H1 (cell line): ENCODE measurements around the gene C1D.

ENCODE experiments used
- ATF2 ChIP-seq: IDR thresholded peaks from 2 replicates; pipeline ENCODE4 v1.6.1; 2012; ENCODE audit warnings: low read length, inconsistent platforms
- CREB1 ChIP-seq: IDR thresholded peaks from 2 replicates; pipeline ENCODE4 v1.6.1; 2012; ENCODE audit warnings: inconsistent platforms
- EP300 ChIP-seq, 2 experiments: IDR thresholded peaks; 1 replicate in 1 of 2; 2 replicates in 1 of 2; pipeline ENCODE4 v1.6.1; 2011 to 2012; ENCODE audit warnings: low read depth in 2 of 2, low read length in 2 of 2, mild to moderate bottlenecking in 2 of 2, borderline replicate concordance in 1 of 2, inconsistent platforms in 1 of 2, moderate library complexity in 1 of 2
- HDAC6 ChIP-seq: IDR thresholded peaks from one replicate; pipeline ENCODE4 v1.7.1; 2012; ENCODE audit warnings: low read depth, mild to moderate bottlenecking, inconsistent platforms, low read length, moderate library complexity
- POLR2A ChIP-seq, 2 experiments: IDR thresholded peaks; 1 replicate in 1 of 2; 2 replicates in 1 of 2; pipeline ENCODE4 v1.6.1; 2011; ENCODE audit warnings: low read depth in 2 of 2, low read length in 2 of 2, mild to moderate bottlenecking in 2 of 2; ENCODE audit errors: control extremely low read depth in 1 of 2
- RAD21 ChIP-seq, 2 experiments: IDR thresholded peaks in 1 of 2; conservative IDR thresholded peaks in 1 of 2; 2 replicates each; pipeline ENCODE4 v1.6.1; 2011; ENCODE audit warnings: low read depth in 2 of 2, low read length in 2 of 2, improper control_type of control experiment in 1 of 2, inconsistent platforms in 1 of 2, mild to moderate bottlenecking in 1 of 2, moderate library complexity in 1 of 2
- RFX5 ChIP-seq: IDR thresholded peaks from 2 replicates; pipeline ENCODE4 v1.6.1; 2011; ENCODE audit warnings: low read depth, low read length, improper control_type of control experiment, borderline replicate concordance
- TAF1 ChIP-seq: IDR thresholded peaks from 2 replicates; pipeline ENCODE4 v1.6.1; 2011; ENCODE audit warnings: mild to moderate bottlenecking, low read depth, low read length
- USF2 ChIP-seq: IDR thresholded peaks from 2 replicates; pipeline ENCODE4 v1.6.1; 2011; ENCODE audit warnings: low read length, improper control_type of control experiment
- TF ChIP-seq, protein P1 (sequence below), 3 experiments: IDR thresholded peaks; 1 replicate in 2 of 3; 2 replicates in 1 of 3; pipeline versions ENCODE4 v1.5.1 to v1.6.1; 2011; ENCODE audit warnings: low read length in 3 of 3, mild to moderate bottlenecking in 3 of 3, inconsistent platforms in 2 of 3, low read depth in 1 of 3, moderate library complexity in 1 of 3; ENCODE audit not compliant: insufficient read depth in 1 of 3; ENCODE audit errors: control extremely low read depth in 1 of 3

- no peak for TF ChIP-seq RFX5
- TF ChIP-seq, protein P1, sequence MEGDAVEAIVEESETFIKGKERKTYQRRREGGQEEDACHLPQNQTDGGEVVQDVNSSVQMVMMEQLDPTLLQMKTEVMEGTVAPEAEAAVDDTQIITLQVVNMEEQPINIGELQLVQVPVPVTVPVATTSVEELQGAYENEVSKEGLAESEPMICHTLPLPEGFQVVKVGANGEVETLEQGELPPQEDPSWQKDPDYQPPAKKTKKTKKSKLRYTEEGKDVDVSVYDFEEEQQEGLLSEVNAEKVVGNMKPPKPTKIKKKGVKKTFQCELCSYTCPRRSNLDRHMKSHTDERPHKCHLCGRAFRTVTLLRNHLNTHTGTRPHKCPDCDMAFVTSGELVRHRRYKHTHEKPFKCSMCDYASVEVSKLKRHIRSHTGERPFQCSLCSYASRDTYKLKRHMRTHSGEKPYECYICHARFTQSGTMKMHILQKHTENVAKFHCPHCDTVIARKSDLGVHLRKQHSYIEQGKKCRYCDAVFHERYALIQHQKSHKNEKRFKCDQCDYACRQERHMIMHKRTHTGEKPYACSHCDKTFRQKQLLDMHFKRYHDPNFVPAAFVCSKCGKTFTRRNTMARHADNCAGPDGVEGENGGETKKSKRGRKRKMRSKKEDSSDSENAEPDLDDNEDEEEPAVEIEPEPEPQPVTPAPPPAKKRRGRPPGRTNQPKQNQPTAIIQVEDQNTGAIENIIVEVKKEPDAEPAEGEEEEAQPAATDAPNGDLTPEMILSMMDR (IDR thresholded peaks at IDR 0.05; ENCODE audit: control extremely low read depth in 1 of 3, insufficient read depth in 1 of 3, low read depth in 1 of 3, low read length in 3 of 3): no peak
- no peak for TF ChIP-seq ATF2
- TF ChIP-seq HDAC6: no peak
- no peak for TF ChIP-seq USF2
- TF ChIP-seq EP300 (IDR thresholded peaks at IDR 0.05; ENCODE audit: borderline replicate concordance in 1 of 2, low read depth in 2 of 2, low read length in 2 of 2): no peak
- no peak for TF ChIP-seq POLR2A (IDR thresholded peaks at IDR 0.05; ENCODE audit: control extremely low read depth in 1 of 2, low read depth in 2 of 2, low read length in 2 of 2)
- no peak for TF ChIP-seq CREB1
- TF ChIP-seq RAD21 (IDR thresholded peaks at IDR 0.05 in 1 of 2, conservative IDR thresholded peaks at IDR 0.05 in 1 of 2; ENCODE audit: low read depth in 2 of 2, low read length in 2 of 2): no peak
- TF ChIP-seq TAF1: no peak
Observed at GRCh38 chr2:68103030-68103708, 40.4 kb upstream of the C1D start.
